Activated CD4-positive, alpha-beta T cell treated with anti-CD3 and anti-CD28 coated beads, Interleukin-2, Interleukin-6, amounts not matched to agents 100 ng/mL and 50 ng/mL, durations not matched to agents 16 hours and 8 hours (primary cell): Measurements from ENCODE around the gene QPRT.
"Not testable (repeated sequence)": the region's sequence is repeated elsewhere in the genome, so short reads cannot be mapped to it uniquely, and the experiment has no call there.

Experiments
- DNase-seq: peaks from one replicate; pipeline ENCODE4 v3.0.0-alpha.2; 2020

QPRT gene

DNA sequence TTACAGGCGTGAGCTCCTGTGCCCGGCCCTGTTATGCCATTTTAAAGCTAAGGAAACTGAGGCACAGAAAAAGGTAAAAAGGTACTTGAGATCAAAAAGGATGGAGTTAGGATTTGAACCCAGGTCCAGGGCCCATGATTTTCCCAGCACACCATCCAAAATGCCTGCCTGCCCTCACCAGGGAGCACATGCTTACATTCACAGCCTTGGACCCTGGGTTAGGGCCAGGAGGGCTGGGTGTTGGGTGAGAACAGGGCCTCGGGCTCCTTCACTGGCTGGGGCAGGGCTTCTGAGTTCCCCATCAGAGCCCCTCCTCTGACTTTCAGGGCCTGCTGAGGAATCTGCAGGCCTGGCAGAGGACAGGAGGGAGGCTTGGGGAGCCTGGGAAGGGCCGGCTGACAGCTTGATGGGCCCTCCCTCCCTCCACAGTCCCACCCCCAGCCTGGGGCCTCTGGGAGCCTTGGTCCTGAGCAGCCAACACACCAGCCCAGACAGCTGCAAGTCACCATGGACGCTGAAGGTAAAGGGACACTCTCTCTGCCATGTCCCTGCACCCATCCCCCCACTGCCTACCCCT is at the start of gene QPRT:
Gene QPRT (plus strand): TSS at position 490 of the 577 bp plus-strand sequence. CDS start 18 bp downstream, at position 508.
- DNase-seq, result no peak

DNA sequence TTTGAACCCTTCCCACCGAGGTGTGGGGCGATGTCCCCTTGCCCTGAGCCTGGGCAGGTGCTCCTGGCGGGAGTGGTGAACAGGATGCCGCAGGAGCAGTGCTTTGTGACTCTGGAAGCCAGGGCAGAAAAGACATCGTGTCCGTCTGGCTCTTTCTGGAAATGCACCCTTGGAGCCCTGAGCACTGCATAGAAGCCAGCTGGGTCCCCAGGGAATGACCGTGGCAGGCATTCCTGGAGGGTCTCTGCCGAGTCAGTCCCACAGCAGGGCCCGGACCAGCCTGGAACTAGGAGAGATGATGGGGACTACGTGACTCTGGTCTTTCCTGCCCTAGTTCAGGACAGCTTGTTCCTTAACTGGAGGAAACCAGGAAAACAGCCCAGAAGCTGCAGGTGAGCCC is 49.7 kb upstream of the QPRT start:
- not testable (repeated sequence) for DNase-seq

DNA sequence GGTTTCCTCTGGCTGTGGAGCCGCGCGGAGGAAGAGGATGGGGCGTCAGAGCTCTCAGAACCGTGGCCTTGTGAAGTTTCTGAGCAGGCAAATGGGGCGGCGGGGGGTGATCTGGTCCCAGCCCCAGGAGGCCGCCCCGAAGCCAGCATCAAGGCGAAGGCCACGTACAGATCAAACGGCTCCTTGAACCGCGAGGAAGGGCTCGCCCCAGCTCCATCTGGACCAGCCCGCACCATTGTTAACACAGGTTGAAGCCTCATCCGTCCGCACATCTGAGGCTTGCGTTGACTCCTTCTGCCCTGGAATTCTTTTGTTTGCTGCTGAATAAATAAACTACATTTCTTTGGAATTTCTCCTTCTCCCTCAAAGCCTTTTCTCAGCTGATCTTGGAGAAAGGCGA is 47.3 kb upstream of the QPRT start:
- DNase-seq, result not testable (repeated sequence)

DNA sequence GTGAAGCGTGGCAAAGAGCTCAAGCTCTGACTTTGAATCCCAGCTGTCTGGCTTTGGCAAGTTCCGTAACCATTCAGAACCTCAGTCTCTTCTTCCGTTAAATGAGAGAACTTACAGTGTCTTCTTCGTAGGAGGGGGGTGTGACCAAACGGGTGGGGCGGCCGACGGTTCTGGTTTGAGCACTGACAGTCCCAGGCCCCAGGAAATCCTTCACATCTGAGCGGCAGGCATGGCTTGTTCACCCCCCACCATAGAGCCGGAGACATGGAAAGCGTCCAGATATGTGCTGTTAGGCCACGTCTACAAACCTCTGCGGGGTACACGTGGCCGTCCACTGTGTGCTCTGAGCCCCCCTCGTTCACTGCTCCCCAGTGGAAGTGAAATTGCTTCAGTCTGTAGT is 43.1 kb upstream of the QPRT start:
- not testable (repeated sequence) for DNase-seq

DNA sequence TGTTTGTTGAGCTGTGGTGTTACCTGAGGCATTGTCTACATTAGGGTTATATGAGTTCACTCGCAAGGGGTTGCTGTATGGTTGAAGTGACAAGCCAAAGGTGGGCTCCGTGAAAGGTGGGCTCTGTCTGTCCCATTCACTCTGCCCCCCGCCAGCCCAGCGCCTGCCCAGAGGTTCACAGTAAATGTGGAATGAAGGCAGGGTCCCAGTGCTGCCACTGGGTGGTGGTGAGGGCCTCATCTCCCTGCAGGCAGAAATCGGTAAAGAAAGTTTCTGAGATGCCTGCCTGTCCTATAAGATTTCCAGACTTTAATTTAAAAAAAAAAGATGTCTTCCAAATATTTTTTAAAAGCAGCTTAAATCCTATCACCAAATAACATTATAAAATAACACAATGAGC is 42.6 kb upstream of the QPRT start:
- DNase-seq, result not testable (repeated sequence)

DNA sequence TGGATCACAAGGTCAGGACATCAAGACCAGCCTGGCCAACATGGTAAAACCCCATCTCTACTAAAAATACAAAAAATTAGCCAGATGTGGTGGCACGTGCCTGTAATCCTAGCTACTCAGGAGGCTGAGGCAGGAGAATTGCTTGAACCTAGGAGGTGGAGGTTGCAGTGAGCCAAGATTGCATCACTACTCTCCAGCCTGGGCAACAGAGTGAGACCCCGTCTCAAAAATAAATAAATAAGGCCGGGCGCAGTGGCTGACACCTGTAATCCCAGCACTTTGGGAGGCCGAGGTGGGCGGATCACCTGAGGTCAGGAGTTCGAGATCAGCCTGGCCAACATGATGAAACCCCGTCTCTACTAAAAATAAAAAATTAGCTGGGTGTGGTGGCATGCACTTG is 40.2 kb upstream of the QPRT start:
- not testable (repeated sequence) for DNase-seq

DNA sequence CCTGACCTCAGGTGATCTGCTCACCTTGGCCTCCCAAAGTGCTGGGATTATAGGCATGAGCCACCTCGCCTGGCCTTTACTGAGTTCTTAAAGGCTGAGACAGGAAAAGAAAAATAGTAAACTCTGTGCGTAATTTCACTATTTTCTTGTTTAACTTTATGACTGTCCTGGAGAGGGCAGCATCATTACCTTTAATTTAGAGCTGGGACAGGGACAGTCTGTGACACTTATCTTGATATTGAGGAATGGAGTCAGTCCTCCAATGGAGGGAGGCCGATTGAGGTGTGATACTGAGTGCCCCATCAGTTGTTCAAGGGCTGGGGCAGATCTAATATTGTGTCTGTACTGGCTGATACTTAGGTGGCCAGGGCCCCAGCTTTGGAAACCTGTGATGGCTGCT is 37.4 kb upstream of the QPRT start:
- DNase-seq, result peak; percentile 34

DNA sequence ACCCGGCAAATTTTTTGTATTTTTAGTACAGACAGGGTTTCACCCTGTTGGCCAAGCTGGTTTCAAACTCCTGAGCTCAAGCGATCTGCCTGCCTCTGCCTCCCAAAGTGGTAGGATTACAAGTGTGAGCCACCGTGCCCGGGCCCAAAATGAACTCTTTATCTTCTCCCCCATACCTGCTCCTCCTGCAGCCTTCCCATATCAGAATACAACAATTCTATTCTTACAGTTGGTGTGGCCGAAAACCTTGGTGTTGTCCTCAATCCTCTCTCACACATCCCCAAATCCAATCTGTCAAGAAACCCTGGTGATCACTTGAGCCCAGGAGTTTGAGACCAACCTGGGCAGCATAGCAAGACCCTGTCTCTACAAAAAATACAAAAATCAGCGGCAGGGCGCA is 35.4 kb upstream of the QPRT start:
- DNase-seq, result no peak

DNA sequence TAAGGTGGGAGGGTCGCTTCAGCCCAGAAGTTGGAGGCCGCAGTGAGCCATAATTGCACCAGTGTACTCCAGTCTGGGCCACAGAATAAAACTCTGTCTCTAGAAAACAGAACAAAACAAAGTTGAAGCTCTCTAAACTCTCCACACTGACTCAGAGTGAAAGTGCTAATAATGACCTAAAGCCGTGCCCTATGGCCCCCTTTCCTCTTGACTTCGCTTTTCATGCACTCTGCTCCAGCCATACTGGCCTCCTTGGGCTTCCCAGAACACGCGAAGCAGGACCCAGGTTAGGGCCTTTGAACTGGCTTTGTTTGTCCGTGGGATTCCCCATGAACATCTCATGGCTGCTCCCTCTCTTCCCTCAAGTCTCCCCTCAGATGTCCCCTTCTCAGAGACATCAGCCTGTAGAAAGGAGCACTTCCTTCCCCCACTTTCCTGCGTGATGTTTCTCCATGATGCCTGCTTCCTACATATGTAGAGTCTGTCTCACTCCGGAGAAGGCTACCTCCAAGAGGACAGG is 34.6 kb upstream of the QPRT start:
- DNase-seq, result no peak

DNA sequence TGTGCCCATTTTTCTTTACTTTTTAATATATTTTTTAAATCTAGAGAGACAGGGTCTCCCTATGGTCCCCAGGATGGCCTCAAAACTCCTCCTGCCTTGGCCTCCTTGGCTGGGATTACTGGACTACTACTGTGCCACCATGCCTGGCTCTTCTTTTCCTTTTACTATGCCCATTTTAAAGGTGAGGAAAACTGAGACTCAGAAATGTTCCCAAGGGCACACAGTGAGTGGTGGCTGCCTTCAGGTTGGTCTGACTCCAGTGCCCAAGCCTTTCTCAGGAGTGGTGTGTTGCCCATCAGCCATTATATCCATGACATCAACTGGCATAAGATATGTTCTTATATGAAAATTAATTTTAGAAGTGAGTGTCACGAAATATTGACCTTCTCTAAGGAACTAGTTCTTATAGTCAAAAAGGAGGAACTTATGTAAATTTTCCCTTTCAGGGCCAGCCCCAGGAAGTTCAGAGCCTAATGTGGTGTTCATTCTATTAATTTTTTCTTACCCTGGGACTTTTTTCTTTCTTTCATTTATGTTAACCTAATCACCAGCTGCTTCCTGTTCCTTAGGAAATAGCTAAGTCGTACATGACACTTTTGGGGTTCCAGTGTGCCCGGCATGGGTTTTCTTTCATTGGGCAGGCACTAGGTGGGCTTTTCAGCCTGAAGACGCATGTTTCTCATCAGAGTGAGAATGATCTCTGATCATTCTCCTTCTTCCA is 33.8 kb upstream of the QPRT start:
- no peak for DNase-seq

DNA sequence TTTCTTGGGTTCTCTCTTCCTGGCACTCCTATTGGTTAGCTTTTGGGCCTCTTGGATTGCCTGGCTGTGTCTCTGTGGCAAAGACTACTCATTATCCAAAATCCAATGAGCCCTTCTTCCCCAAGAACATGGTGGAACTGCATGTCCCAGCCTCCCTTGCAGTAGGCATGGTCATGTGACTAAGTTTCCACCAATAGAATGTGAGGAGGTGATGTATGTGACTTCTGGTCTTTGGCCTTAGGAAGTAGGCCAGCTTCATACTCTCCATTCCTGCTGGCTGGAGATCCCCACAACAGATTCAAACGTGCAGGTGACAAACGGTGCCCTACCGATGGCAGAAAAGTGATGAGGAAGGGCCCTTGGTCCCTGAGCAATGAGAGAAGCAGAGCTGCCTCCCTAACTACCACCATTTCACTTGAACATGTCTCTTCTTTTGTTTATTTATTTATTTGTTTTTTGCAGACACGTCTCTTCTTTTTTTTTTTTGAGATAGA is 33.2 kb upstream of the QPRT start:
- DNase-seq, result peak; percentile 54

DNA sequence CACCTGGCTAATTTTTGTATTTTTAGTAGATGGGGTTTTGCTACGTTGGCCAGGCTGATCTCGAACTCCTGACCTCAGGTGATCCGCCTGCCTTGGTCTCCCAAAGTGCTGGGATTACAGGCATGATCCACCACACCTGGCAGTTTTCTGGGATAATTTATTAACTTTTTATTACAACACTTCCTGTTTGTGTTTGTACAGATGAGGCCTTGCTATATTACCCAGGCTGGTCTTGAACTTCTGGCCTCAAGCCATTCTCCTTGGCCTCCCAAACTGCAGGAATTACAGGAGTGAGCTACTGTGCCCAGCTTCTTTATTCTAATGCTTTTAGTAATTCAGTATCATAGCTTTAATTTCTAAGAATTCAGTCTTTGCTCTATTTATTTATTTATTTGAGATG is 32.0 kb upstream of the QPRT start:
- DNase-seq, result no peak

DNA sequence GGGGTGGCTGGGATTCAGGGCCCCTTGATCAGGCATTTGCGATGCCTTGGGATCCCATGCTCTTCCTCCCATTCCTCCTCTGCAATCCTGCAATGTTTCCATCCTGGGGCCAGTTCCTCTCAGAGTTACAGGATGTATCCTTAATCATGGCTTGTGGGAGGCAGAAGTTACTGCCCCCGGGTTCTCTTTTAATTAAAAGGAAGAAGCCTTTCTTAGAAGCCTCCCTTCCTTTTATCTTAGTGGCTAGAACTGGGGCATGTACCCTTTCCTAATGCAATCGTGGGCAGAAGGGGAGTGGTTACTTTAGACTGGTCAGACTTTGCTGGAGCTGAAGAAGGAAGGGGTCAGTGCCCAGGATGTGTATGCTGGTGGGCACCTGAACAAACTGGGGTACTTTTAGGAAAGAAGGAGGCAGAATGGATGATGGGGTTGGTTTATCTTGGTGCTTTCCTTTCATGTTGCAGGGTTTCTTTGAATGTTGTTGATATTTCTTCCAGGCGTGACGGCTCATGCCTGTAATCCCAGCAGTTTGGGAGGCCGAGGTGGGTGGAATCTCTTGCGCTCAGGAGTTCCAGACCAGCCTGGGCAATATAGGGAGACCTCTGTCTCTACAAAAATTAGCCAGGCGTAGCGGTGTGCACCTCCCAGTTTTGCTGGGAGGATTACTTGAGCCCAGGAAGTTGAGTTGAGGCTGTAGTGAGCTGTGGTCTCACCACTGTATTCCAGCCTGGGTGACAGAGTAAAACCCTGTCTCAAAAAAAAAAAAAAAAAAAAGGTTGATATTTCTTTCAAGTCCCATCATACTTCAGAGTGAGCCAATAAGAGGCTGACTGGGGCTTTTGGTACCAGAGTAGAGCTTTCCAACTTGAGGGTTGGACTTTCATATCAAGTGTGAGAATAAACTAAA is 29.1 kb upstream of the QPRT start:
- DNase-seq, result no peak

DNA sequence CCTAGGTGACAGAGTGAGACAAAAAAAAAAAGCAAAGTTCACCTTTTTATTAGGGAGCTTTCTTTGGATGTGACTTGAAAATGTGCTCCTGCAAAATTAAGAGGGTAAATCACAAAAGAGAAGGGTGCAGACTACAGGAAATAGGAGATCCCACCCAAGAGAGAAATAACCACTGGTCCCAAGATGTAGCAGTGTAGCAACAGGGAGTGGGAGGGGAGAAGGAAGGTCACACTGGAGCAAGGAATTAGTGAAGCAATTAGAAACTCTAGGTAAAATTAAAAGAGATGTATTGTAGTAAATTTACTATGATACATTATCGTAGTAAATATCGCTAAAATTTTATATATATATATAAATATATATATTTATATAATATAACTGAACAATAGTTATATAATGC is 28.2 kb upstream of the QPRT start:
- no peak for DNase-seq

DNA sequence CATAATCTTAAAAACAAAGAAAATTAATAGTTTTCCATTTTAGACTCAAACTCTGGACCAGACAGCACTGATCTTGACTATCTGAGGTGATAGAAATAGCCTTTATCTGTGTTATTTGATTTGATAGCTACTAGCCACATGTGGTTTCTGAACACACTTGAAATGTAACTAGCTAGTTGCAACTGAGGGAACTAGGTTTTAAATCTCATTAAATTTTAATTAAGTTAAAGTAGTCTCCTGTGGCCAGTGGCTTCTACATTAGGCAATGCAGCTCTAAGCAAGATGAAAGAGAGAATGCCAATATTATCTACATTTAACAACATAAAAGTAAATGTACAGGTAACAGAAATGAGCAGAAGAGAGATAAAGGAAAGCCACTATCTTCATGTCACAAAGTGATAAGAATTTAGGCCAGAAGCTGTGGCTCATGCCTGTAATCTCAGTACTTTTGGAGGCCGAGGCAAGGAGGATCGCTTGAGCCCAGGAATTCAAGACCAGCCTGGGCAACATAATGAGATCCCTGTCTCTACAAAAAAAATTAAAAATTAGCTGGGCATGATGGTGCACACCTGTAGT is 27.1 kb upstream of the QPRT start:
- DNase-seq, result no peak

DNA sequence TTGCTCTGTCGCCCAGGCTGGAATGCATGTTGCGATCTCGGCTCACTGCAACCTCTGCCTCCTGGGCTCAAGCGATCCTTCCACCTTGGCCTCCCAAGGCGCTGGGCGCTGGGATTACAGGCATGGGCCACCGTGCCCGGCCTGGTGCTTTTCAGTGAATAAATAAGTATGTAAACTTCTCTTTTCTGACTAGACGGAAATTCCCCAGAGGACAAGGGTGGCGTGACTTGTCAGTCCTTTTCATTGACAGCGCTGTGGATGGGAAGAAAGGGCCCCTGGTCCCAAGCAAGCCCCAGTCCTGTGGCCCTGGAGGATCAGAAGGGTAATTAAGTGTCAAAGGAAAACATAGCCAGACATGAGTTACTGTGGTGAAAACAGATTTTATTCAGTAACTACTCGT is 25.5 kb upstream of the QPRT start:
- no peak for DNase-seq

DNA sequence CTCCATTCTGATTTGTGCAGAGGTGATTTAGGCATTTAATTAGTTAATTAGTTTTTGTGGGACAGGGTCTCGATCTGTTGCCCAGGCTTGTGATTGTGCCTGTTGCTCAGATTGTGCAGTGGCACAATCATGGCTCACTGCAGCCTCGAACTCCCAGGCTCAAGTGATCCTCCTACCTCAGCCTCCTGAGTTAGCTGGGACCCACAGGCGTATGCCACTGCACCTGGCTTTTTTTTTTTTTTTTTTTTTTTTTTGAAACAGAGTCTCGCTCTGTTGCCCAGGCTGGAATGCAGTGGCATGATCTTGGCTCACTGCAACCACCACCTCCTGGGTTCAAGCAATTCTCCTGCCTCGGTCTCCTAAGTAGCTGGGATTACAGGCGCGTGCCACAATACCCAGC is 25.1 kb upstream of the QPRT start:
- DNase-seq, result not testable (repeated sequence)

DNA sequence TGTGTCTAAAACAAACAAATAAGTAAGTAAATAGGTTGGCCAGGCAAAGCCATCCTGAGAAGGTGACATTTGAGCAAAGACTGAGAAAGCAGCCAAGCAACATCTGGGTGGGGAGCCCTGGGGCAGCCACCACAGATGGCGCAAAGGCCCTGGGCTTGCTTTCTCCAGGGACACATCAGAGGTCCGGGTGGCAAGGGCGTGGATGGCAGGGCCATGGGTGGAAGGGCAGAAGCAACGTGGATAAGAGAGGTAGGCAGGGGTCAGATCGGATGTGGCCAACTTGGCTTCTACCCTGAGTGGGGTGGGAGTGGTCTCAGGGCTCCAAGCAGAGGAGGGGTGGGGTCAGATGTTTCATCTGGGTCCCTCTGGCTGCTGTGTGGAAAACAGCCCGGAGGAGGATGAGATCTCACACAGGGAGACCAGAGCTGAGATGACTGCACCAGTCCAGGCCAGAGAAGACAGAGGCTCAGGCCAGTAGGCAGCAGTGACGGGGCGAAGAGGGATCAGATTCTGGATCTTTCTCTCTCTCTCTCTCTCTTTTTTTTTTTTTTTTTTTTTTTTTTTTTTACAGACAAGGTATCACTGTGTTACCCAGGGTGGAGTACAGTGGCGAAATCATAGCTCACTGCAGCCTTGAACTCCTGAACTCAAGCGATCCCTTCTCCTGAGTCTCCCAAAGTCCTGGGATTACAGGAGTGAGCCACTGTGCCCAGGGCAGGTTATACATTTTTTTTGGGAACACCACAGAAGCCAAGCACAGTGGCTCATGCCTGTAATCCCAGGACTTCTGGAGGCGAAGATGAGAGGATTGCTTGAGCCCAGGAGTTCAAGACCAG is 22.1 kb upstream of the QPRT start:
- no peak for DNase-seq

DNA sequence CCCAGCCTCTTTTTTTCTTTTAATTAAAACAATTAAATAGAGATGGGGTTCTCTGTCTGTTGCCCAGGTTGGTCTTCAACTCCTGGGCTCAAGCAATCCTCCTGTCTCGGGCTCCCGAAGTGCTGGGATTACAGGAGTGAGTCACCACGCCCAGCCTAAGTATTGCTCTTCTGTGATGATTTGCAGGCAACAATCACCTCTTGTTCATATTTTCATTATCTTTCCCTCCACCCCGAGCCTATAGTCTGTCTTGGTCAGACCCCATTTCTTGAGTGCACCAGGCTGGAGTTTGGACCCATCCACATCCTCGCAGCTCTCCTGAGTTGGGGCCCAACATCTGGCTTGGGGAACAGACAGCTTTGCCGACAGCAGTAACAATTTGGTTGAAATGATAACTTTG is 20.3 kb upstream of the QPRT start:
- no peak for DNase-seq

DNA sequence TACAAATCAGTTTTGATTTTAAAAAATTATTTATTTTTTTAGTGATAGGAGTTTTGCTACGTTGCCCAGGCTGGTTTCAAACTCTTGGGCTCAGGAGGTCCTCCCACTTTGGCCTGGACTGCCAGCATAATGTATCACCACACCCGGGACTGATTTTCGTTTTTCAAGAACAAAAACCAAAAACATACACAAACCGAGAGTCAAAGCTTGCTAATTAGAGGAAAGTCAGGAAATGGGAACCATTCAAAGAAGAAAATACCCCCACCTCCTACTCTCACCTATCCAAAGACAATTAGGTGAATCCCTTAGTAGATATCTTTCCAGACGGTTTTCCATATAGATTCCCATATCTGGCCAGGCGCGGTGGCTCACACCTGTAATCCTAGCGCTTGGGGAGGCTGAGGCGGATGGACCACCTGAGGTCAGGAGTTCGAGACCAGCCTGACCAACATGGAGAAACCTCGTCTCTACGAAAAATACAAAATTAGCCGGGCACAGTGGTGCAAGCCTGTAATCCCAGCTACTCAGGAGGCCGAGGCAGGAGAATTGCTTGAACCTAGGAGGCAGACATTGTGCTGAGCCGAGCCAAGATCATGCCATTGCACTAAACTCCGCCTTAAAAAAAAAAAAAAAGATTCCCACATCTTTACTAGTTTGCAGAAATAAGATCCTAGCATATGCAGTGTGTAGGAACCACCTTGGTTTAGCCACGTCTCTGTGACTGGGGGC is 16.8 kb upstream of the QPRT start:
- peak; percentile 57 for DNase-seq

DNA sequence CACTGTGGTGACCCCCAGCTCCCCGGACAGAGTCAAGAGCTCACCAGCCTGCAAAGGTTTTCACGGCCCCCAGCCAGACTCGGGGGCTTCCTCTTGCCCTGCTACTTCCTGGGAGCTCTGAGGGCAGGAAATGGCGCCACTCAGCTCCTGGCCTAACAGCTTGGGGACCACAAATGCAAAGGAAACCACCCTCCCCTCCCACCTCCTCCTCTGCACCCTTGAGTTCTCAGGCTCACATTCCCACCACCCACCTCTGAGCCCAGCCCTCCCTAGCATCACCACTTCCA is 16.3 kb upstream of the QPRT start:
- DNase-seq, result peak; percentile 68
